Vagina (tissue), 2 donors: ENCODE results near the gene ZBTB25.

Source experiments
- POLR2AphosphoS5 ChIP-seq, 2 donors: sonication (generic); formaldehyde crosslinking; IDR thresholded peaks; one replicate each; pipeline ENCODE4 v1.9.0; 2017; ENCODE audit warnings: antibody characterized with exemption in 2 of 2, mild to moderate bottlenecking in 2 of 2, low read depth in 1 of 2; ENCODE audit not compliant: insufficient read depth in 1 of 2
- TF ChIP-seq, protein P1 (sequence below), 3 experiments: fragments of 450-650 bp in 2 of 3; fragments of 200-600 bp in 1 of 3; sonication (generic) in 1 of 3; IDR thresholded peaks; one replicate each; pipeline ENCODE4 v1.5.1; 2017 to 2019; ENCODE audit warnings: antibody characterized with exemption in 3 of 3, mild to moderate bottlenecking in 2 of 3, moderate library complexity in 2 of 3

DNA sequence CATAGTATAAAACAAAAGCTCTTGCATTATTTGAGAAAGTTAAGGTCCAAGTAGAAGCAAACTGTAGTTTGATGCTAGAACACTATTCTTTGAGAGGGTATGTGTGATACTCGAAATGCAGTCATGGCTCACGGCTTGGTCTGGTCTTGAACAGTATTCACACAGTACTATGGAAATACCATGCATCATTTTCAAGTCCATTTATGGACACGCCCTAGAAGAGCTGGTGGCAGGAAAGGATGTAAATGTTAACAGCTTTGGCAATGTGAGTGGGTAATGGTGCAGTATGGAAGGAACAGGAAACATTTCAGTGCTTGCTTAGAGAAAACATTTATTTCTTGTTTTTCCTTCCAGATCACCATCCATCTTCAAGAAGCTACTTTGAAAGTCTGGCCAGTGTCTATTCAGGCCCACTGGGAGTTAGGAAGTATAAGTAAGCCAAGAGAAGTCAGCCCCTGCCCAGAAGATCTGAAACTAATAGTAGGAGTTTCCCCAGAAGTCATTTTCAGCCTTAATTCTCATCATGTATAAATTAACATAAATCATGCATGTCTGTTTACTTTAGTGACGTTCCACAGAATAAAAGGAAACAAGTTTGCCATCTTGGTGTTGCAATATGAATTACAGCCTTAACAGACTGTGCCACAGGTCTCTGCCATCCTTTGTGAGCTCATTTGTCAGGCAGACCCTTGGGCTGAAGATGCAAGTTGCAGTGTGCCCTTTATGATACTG, 44.1 kb downstream of the ZBTB25 start:
- TF ChIP-seq, protein P1, sequence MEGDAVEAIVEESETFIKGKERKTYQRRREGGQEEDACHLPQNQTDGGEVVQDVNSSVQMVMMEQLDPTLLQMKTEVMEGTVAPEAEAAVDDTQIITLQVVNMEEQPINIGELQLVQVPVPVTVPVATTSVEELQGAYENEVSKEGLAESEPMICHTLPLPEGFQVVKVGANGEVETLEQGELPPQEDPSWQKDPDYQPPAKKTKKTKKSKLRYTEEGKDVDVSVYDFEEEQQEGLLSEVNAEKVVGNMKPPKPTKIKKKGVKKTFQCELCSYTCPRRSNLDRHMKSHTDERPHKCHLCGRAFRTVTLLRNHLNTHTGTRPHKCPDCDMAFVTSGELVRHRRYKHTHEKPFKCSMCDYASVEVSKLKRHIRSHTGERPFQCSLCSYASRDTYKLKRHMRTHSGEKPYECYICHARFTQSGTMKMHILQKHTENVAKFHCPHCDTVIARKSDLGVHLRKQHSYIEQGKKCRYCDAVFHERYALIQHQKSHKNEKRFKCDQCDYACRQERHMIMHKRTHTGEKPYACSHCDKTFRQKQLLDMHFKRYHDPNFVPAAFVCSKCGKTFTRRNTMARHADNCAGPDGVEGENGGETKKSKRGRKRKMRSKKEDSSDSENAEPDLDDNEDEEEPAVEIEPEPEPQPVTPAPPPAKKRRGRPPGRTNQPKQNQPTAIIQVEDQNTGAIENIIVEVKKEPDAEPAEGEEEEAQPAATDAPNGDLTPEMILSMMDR (IDR thresholded peaks at IDR 0.05), result no peak
- TF ChIP-seq POLR2AphosphoS5 (IDR thresholded peaks at IDR 0.05; ENCODE audit: insufficient read depth in 1 of 2, low read depth in 1 of 2), result no peak
